ENCODE data around the gene STYXL2.

STYXL2 gene

GRCh38 chr1:167136806-167137205 lies 42.9 kb downstream of the STYXL2 start:
- DNase-seq = no peak

- DNase-seq = no peak
Measured at GRCh38 chr1:167137332-167137781, 43.5 kb downstream of the STYXL2 start.

- DNase-seq = no peak
Measured at GRCh38 chr1:167137793-167138510, 44.1 kb downstream of the STYXL2 start.

GRCh38 chr1:167138703-167139102 lies 44.8 kb downstream of the STYXL2 start:
- no peak for DNase-seq

GRCh38 chr1:167141963-167142362 lies 48.1 kb downstream of the STYXL2 start:
- DNase-seq = no peak
